Measurements from ENCODE around the gene GRAP2. TPM values are rescaled to one million over a fixed set of nuclear protein-coding genes. Genes with fewer than 3 reads are reported as not detected.
"Not testable (repeated sequence)": the region's sequence is repeated elsewhere in the genome, so short reads cannot be mapped to it uniquely, and the experiment has no call there.

The GRAP2 gene
- not detected in 2 replicates for total RNA-seq (2014; rRNA removed; shearing (Covaris generic))

DNA sequence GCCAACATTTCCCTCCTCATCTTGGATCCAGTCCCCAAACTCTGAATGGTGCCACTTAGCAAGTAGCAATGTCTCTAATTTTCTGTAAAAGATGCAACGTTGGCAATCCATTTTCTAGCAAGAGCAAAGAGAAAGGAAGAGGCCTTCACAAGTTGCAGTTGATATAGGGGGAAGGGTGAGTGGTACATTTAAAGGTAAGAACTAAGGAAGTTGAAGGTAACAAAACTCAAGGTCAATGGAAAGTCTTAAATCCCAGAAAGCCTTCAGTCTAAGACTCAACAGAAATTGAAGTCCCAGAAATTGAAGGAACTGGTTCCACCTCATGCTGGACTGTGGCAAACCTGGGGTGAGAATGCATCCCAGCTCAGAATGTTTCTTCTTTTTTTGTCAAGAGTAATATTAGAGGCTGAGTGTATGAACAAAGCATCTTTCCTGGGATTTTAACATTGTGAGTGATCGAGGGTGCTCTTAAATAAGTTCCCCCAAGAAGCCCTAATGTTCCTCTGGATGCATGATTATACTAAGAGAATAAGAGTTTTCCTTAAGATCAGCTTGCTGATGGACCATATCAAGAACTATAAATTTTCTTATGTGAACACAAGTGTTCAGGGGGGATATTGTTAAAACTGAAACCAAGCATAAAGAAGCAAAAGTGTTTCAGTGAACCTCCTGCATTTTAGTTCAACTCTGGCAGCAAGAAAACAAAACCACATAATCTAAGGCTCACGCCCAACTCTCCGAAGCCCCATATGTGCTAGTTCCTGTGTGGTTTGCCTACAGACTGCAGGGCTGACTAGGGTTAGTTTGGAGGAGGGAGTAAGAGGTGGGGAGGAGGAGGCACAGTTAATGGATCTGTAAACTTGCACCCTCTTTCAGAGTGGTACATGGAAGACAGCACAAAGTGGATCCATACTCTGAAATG lies at the start of gene GRAP2:
GRAP2 (plus strand) TSS at position 779 of the 922 bp plus-strand sequence. CDS start 46,023 bp downstream, outside the sequence.
- DNase-seq (ENCODE audit: low spot score): no peak

DNA sequence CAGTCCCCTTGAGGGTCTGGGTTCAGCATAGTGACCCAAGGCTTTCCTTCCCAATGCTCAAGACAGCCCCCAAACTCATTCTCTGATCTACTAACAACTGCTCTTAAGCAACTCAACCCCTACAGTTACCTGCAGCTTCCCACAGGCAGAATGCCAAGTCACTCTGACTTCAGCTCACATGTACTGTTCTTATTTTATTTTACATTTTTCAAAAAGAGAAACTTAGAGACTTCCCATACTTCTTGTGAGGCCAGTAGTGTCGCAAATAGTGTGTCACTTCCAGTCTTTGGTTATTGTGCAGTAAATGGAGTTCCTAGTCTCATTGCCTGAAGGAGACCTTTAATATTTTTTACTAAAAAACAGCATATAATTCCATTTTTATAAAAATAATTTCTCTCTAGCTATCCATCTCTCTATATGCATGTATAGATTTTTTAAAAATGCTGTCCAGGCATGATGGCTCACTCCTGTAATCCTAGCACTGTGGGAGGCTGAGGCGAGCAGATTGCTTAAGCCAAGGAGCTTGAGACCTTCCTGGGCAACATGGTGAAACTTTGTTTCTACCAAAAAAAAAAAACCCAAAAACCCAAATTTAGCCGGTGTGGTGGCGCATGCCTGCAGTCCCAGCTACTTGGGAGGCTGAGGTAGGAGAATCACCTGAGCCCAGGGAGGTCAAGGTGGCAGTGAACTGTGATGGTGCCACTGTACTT lies 49.1 kb upstream of the GRAP2 start:
- DNase-seq (ENCODE audit: low spot score): no peak

DNA sequence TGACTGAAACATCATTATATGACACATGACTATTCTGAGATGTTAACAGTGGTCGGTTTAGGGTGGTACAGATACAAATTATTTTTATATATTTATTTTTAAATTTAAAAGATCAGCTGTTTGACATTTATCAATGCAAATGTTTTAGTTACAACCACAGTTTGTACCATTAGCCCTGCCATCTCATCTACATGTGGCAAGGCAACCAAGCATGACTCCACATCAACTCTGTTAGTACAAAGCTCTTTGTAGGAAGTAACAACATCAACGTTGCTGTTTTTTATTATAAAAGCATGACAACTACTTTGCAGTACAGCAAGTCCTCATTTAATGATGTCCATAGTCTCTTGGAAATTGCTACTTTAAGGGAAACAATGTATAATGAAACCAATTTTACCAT lies 48.1 kb upstream of the GRAP2 start:
- DNase-seq (ENCODE audit: low spot score): no peak

GRCh38 chr22:39856588-39856987 lies 44.3 kb upstream of the GRAP2 start:
- DNase-seq (ENCODE audit: low spot score): no peak

DNA sequence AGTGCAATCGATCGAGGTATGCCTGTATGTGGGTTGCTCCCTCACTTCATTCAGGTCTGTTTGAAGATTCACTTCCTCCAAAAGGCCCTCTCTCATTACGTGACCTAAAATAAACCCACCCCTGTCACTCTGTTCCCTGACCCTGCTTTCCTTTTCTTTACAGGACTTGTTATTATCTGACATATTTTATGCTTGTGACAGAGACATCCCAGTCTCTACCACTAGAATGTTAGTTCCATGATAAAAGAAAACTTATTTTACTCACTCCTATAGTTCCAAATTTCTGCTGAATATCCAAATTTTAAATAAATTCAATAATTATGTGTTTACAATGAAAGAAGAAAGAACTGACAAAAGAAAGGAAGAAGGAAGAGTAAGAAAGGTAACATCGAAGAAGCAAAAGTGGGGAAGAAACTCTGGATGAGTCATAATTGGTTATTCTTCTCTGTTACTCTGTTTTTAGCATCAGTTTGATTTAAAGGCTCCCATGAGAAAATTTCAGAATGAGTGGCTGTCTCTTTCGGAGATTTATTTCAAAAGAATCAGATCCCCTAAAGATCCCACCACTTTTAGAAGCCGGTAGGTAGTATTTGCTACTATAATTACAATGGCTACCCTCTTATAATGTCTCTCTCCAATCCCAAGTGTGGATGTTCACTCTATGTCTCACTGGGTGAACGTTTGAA lies 40.8 kb upstream of the GRAP2 start:
- no peak for DNase-seq (ENCODE audit: low spot score)

- DNase-seq (ENCODE audit: low spot score): no peak
Measured at GRCh38 chr22:39868741-39869140, 32.1 kb upstream of the GRAP2 start.

- DNase-seq (ENCODE audit: low spot score): not testable (repeated sequence)
Measured at GRCh38 chr22:39869797-39870196, 31.1 kb upstream of the GRAP2 start.

DNA sequence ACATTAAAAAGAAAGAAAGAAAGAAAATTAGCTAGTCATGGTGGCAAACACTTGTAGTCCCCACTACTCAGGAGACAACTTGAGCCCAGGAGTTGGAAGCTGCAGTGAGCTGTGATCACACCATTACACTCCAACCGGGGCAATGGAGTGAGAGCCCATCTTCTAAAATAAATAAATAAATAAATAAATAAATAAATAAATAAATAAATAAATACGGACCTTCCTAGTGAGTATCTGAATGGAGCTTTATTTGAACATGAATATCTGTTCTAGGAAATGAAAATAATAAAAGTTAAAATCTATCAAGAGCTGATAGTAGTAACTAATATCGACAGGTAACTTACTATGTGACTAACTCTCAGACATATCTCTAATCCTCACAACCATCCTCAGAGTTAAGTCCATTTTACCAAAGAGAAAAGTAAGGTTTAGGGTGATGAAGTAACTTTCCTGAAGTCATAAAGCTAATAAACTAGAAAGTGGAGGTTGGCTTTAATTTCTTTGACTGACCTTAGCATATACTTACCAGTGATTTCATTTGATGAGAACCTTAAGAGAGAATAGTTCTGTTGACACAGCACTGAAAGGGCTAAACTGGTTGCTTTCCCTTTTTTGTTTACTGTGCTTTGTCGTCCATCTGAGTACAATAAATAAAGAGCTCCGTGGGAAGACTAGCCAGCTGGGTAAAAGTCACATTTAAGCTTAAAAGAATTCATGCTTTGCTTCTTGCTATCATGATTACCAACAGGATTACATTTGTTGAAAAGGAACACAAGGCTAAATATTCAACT lies 29.7 kb upstream of the GRAP2 start:
- no peak for DNase-seq (ENCODE audit: low spot score)

DNA sequence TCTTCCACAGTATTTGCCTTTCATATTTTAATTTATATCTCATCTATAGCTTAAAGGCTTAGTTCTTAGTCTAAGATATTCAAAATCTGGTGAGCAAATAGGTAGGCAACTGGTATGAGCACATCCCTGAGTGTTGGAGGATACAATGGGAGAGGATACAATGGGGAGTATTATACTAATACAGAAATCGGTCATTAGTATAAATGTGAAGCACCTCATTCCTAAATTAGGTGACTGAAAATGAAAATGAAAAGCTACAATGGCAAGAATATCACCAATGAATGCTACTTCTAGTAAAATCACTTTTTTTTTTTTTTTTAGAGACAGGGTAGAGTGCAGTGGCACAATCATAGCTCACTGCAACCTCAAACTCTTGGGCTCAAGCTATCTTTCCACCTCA lies 28.3 kb upstream of the GRAP2 start:
- DNase-seq (ENCODE audit: low spot score): no peak

DNA sequence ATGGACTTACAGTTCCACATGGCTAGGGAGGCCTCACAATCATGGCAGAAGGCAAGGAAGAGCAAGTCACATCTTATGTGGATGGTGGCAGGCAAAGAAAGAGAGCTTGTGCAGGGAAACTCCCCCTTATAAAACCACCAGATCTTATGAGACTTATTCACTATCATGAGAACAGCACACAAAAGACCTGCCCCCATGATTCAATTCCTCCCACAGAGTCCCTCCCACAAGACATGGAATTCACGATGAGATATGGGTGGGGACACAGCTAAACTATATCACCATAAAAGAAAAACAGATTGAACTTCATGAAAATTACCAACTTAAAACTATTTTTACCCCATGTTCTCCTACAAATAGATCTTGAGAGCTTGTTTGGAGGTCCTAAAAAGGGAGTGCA lies 26.9 kb upstream of the GRAP2 start:
- DNase-seq (ENCODE audit: low spot score): no peak

DNA sequence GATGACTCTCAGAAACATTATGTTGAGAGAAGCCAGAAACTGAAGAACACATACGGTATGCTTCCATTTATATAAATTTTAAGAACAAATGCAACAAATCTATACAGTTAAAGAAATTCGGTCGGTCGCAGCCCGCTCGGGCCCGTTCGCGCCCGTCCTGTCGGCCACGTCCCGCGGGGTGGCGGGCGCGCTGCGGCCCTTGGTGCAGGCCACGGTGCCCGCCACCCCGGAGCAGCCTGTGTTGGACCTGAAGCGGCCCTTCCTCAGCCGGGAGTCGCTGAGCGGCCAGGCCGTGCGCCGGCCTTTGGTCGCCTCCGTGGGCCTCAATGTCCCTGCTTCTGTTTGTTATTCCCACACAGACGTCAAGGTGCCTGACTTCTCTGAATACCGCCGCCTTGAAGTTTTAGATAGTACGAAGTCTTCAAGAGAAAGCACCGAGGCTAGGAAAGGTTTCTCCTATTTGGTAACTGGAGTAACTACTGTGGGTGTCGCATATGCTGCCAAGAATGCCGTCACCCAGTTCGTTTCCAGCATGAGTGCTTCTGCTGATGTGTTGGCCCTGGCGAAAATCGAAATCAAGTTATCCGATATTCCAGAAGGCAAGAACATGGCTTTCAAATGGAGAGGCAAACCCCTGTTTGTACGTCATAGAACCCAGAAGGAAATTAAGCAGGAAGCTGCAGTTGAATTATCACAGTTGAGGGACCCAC lies 25.6 kb upstream of the GRAP2 start:
- not testable (repeated sequence) for DNase-seq (ENCODE audit: low spot score)

- no peak for DNase-seq (ENCODE audit: low spot score)
Measured at GRCh38 chr22:39877079-39877845, 23.6 kb upstream of the GRAP2 start.

DNA sequence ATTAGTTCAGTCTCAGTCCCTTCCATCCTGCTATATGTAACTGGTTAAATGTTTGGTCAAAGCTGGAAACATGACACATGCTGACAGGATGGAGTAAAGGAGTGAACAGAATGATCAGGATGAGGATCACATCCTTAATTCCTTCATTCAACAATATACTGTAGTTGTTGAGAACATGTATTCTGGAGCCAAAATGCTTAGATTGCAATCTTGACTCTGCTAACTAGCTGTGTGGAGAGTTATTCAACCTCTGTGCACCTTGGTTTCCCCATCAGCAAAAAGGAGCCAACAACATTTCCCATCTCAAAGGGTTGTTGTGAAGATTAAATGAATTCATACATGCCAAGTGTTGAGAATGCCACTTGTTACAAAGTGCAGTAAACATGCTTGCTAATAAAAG lies 20.2 kb upstream of the GRAP2 start:
- no peak for DNase-seq (ENCODE audit: low spot score)

DNA sequence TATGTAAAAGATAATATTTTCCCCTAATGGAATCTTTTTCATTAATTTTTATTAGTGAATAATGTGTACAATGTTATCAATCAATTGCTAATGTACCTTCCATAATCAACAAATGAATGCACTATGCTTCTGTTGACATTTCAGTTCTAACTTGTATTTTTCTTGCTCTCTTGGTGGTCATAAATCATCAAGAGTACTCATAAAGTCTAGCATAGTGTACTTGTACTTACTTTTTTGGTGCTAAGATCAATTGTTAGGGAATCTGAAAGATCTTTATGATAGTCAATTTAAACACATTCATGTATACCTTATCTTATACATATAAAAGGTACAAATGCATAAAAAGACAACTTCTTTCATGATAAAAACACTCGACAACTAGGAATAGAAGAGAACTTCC lies 17.8 kb upstream of the GRAP2 start:
- DNase-seq (ENCODE audit: low spot score): no peak

DNA sequence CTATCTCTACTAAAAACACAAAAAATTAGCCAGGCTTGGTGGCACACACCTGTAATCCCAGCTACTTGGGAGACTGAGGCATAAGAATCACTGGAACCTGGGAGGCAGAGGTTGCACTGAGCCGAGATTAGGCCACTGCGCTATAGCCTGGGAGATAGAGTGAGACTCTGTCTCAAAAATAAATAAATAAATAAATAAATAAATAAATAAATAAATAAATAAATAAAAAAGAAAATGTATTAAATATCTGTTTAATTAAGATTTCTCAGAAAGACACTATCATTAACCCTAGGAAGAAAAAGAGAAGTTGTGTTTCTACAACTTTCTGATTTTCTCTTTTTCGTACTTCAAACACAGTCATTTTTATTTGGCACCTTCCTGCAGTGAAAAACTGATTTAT lies 11.0 kb upstream of the GRAP2 start:
- not testable (repeated sequence) for DNase-seq (ENCODE audit: low spot score)

DNA sequence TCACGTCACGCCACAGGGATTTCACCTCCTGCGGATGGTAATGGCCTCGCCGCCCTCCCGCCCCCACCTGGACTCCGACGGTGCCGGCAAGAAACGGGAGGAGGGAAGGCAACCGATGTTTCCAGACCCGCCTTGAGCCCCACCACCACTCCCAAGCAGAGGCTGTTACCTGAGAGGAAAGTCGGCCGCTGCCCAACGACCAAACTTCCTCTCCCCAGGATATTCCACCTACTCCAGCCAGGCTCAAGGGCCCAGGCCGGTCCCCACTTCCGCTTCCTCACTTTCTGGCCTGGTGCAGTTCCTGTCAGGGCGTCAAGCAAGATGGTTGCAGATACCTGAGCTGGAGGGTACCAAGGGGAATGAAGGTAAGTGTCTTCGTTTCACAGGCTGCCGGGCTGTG lies 7.4 kb upstream of the GRAP2 start, which contains the start of gene ENTHD1:
ENTHD1 (minus strand) TSS at position 235 of the 400 bp plus-strand sequence. CDS start 6,012 bp downstream, outside the sequence.
- DNase-seq (ENCODE audit: low spot score): no peak

DNA sequence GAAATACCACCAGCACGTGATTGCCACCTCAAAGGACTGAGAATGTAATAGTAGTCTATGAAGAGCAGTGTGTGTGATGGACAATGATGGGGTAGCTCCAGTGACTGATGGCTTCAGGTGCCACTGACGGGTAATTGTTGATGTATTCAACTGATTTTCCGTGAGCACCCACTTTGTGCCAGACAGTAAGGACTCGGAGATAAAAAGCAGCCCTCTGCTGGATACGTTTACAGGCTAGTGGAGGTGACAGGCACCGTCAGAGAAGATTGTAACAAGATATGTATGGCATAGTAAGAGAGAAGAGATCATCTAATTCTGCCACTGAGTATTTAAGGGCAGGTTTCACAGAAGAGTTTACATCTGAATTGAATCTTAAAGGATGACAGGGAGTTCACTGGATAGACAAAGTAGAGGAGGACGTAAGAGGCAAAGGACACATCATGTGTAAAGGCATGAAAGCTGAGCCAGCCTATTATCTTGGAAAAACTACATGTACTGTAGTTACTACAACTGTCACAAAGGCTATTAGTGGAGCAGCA lies 6.3 kb upstream of the GRAP2 start:
- no peak for DNase-seq (ENCODE audit: low spot score)

GRCh38 chr22:39895682-39896081 lies 5.2 kb upstream of the GRAP2 start:
- no peak for DNase-seq (ENCODE audit: low spot score)

GRCh38 chr22:39896313-39896996 lies 4.4 kb upstream of the GRAP2 start:
- DNase-seq (ENCODE audit: low spot score): no peak

All from A172 (cell line).